Activated CD8-positive, alpha-beta T cell treated with anti-CD3 and anti-CD28 coated beads for 36 hours (primary cell): ENCODE data around the gene ADAMTS16. TPM values are rescaled to one million over a fixed set of nuclear protein-coding genes. Genes with fewer than 3 reads are reported as not detected.

ENCODE experiments used
- ATAC-seq: fragments of 200-7000 bp; cut with Tn5 transposase; one replicate; pipeline ENCODE4 v1.10.0; 2021; ENCODE audit warnings: mild to moderate bottlenecking, moderate library complexity
- CTCF ChIA-PET: fragments of 350-600 bp; sonication (Branson Sonifier 250); formaldehyde crosslinking; loops from one replicate; lab custom pipeline; 2021; ENCODE audit warnings: antibody characterized with exemption; lab: Charles Lee
- POLR2A ChIA-PET: fragments of 350-600 bp; sonication (Branson Sonifier 250); formaldehyde crosslinking; loops from one replicate; lab custom pipeline; 2021; ENCODE audit warnings: antibody characterized with exemption; lab: Charles Lee
- DNase-seq: peaks from one replicate; pipeline ENCODE4 v3.0.0-alpha.2; 2020
- H3K27ac Mint-ChIP-seq: one replicate; pipeline ENCODE4 v1.8.0; 2021; ENCODE audit warnings: mild to moderate bottlenecking, mixed read lengths
- H3K27me3 Mint-ChIP-seq: one replicate; pipeline ENCODE4 v1.8.0; 2021; ENCODE audit warnings: mixed read lengths
- H3K36me3 Mint-ChIP-seq: one replicate; pipeline ENCODE4 v1.8.0; 2021; ENCODE audit warnings: low read depth, mixed read lengths
- H3K4me1 Mint-ChIP-seq: one replicate; pipeline ENCODE4 v1.8.0; 2021; ENCODE audit warnings: low read depth, mixed read lengths
- H3K4me3 Mint-ChIP-seq: one replicate; pipeline ENCODE4 v1.8.0; 2021; ENCODE audit warnings: mild to moderate bottlenecking, moderate library complexity, mixed read lengths
- H3K9me3 Mint-ChIP-seq: one replicate; pipeline ENCODE4 v1.8.0; 2021; ENCODE audit warnings: mixed read lengths
- intact Hi-C: fragments of 100-400 bp; cut with micrococcal nuclease; formaldehyde crosslinking; loops from one replicate; pipeline ENCODE4 v1.10.0; 2022
- total RNA-seq, 2 experiments: library from RNA; stranded (reverse); gene quantifications; one replicate each; pipeline ENCODE4 v1.2.3, GENCODE V29; 2021
- TF ChIP-seq, protein P1 (sequence below): fragments of 200-600 bp; IDR thresholded peaks from one replicate; pipeline ENCODE4 v1.8.0; 2022; ENCODE audit warnings: antibody characterized with exemption, mild to moderate bottlenecking

The ADAMTS16 gene
- total RNA-seq, 2 experiments from 2014 or later, result not detected

DNA sequence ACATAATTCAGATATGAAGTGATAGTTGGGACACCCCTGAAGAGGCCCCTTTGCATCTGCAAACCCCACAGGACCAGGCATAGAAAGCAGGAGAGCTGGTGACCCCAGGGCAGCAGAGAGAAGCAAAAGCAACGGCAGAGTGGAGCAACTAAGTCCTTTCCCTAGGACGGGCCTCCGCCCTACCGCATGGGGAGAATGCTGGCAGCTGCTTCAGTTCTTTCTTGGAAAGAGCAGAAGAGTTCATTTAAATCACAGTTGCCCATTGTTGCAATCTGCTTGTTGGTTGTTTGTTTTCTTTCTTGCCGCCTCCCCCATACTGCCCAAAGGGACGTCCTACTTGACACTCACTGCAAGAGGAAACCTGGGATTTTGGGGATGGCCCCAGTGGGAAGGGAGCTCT is 126.2 kb downstream of the ADAMTS16 start:
- H3K27ac Mint-ChIP-seq, result no peak overlapping the region
- TF ChIP-seq, protein P1, sequence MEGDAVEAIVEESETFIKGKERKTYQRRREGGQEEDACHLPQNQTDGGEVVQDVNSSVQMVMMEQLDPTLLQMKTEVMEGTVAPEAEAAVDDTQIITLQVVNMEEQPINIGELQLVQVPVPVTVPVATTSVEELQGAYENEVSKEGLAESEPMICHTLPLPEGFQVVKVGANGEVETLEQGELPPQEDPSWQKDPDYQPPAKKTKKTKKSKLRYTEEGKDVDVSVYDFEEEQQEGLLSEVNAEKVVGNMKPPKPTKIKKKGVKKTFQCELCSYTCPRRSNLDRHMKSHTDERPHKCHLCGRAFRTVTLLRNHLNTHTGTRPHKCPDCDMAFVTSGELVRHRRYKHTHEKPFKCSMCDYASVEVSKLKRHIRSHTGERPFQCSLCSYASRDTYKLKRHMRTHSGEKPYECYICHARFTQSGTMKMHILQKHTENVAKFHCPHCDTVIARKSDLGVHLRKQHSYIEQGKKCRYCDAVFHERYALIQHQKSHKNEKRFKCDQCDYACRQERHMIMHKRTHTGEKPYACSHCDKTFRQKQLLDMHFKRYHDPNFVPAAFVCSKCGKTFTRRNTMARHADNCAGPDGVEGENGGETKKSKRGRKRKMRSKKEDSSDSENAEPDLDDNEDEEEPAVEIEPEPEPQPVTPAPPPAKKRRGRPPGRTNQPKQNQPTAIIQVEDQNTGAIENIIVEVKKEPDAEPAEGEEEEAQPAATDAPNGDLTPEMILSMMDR, result no peak
- intact Hi-C loops, result no loop called here
- no peaks in the 10 kb centered on the region for H3K4me1 Mint-ChIP-seq
- CTCF ChIA-PET, result interaction anchor here (1.4 kb wide), 1 partner anchor 9 kb away, joined by 4 read pairs; no protein-coding TSS in a partner anchor
- no peaks in the 10 kb centered on the region for H3K27me3 Mint-ChIP-seq
- H3K36me3 Mint-ChIP-seq, result no peaks in the 10 kb centered on the region
- ATAC-seq (no peak), DNase-seq (no peak)
- no peak overlapping the region for H3K4me3 Mint-ChIP-seq
- POLR2A ChIA-PET, result no interaction called here
- H3K9me3 Mint-ChIP-seq, result no peaks in the 10 kb centered on the region

GRCh38 chr5:5270161-5270560 is 130.0 kb downstream of the ADAMTS16 start:
- no peak overlapping the region for H3K27ac Mint-ChIP-seq
- TF ChIP-seq, protein P1, result no peak
- ATAC-seq (no peak), DNase-seq (no peak)
- ChIA-PET POLR2A (no interaction called here), CTCF (no interaction called here)
- intact Hi-C loops, result no loop called here
- H3K36me3 Mint-ChIP-seq, result no peaks in the 10 kb centered on the region
- no peaks in the 10 kb centered on the region for H3K4me1 Mint-ChIP-seq
- no peak overlapping the region for H3K4me3 Mint-ChIP-seq
- no peaks in the 10 kb centered on the region for H3K9me3 Mint-ChIP-seq
- no peaks in the 10 kb centered on the region for H3K27me3 Mint-ChIP-seq

- ChIA-PET CTCF (no interaction called here), POLR2A (no interaction called here)
- DNase-seq, result no peak
- Mint-ChIP-seq H3K4me1 (no peaks in the 10 kb centered on the region), H3K4me3 (no peak overlapping the region), H3K36me3 (no peaks in the 10 kb centered on the region), H3K9me3 (no peaks in the 10 kb centered on the region), H3K27me3 (peaks cover 2% of the 10 kb centered on the region), H3K27ac (no peak overlapping the region)
- no peak for ATAC-seq
- TF ChIP-seq, protein P1, result no peak
- intact Hi-C loops, result no loop called here
These were observed 131.0 kb downstream of the ADAMTS16 start for GRCh38 chr5:5270958-5271785.

GRCh38 chr5:5271786-5272321 is 131.7 kb downstream of the ADAMTS16 start:
- ChIA-PET CTCF (no interaction called here), POLR2A (no interaction called here)
- H3K4me1 Mint-ChIP-seq, result no peaks in the 10 kb centered on the region
- no peak overlapping the region for H3K4me3 Mint-ChIP-seq
- DNase-seq (no peak), ATAC-seq (no peak)
- TF ChIP-seq, protein P1, result no peak
- intact Hi-C loops, result no loop called here
- no peaks in the 10 kb centered on the region for H3K9me3 Mint-ChIP-seq
- H3K36me3 Mint-ChIP-seq, result no peaks in the 10 kb centered on the region
- H3K27me3 Mint-ChIP-seq, result peaks cover 2% of the 10 kb centered on the region
- H3K27ac Mint-ChIP-seq, result no peak overlapping the region

DNA sequence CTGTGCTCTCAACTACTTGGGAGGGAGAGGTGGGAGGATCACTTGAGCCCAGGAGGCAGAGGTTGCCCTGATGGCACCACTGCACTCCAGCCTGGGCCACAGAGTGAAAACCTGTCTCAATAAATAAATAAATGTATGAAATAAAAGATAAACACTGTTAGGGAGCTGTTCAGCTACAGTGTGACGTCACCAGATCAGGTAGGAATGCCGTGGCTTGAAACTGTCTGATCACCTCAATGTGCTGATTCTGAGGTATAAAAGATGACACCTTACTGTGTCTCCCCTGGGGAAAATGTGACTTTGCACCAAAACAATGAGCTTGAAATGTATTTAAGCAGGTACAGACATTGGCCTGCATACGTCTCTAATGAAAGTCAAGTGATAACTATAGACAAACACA is 133.3 kb downstream of the ADAMTS16 start:
- no peak for ATAC-seq

More for the DNA sequence above, 133.3 kb downstream of the ADAMTS16 start:
- H3K9me3 Mint-ChIP-seq, result no peaks in the 10 kb centered on the region
- peaks cover 2% of the 10 kb centered on the region for H3K27me3 Mint-ChIP-seq
- H3K4me3 Mint-ChIP-seq, result no peak overlapping the region
- no peak overlapping the region for H3K27ac Mint-ChIP-seq
- TF ChIP-seq, protein P1, result no peak
- no peaks in the 10 kb centered on the region for H3K4me1 Mint-ChIP-seq
- intact Hi-C loops, result no loop called here
- POLR2A ChIA-PET, result no interaction called here
- H3K36me3 Mint-ChIP-seq, result no peaks in the 10 kb centered on the region
- CTCF ChIA-PET, result no interaction called here
- DNase-seq, result no peak
